SK-N-SH treated with all-trans-retinoic acid at 6 μM for 48 hours (cell line): Measurements from ENCODE around the gene EIF2B4.
"Not testable (repeated sequence)": the region's sequence is repeated elsewhere in the genome, so short reads cannot be mapped to it uniquely, and the experiment has no call there.

Experiments
- ATAC-seq: fragments of 200-7000 bp; cut with Tn5 transposase; 3 replicates; pipeline ENCODE4 v1.9.1; 2020; ENCODE audit warnings: mild to moderate bottlenecking, moderate library complexity
- ARNTL ChIP-seq: fragments of 450-650 bp; formaldehyde crosslinking; IDR thresholded peaks from 2 replicates; pipeline ENCODE4 v1.5.0; 2020; ENCODE audit warnings: low read depth, mild to moderate bottlenecking, moderate library complexity, borderline replicate concordance
- BACH2 ChIP-seq: fragments of 250-450 bp; sonication (Bioruptor Pico); IDR thresholded peaks from 2 replicates; pipeline ENCODE4 v1.9.0; 2021; ENCODE audit warnings: mild to moderate bottlenecking, borderline replicate concordance
- CSDC2 ChIP-seq: fragments of 250-450 bp; sonication (Bioruptor Pico); IDR thresholded peaks from 2 replicates; pipeline ENCODE4 v1.5.0; 2020; ENCODE audit warnings: mild to moderate bottlenecking, moderate library complexity
- ESRRG ChIP-seq: fragments of 250-450 bp; sonication (Bioruptor Pico); IDR thresholded peaks from 2 replicates; pipeline ENCODE4 v1.6.1; 2021; ENCODE audit warnings: mild to moderate bottlenecking
- GLIS3 ChIP-seq: fragments of 250-450 bp; sonication (Bioruptor Pico); IDR thresholded peaks from 2 replicates; pipeline ENCODE4 v1.5.0; 2020; ENCODE audit warnings: mild to moderate bottlenecking, moderate library complexity
- ISL1 ChIP-seq: fragments of 250-450 bp; sonication (Bioruptor Pico); IDR thresholded peaks from 2 replicates; pipeline ENCODE4 v2.1.2; 2022; ENCODE audit warnings: mild to moderate bottlenecking, moderate library complexity
- OSR1 ChIP-seq: fragments of 250-450 bp; sonication (Bioruptor Pico); IDR thresholded peaks from 2 replicates; pipeline ENCODE4 v1.8.0; 2022; ENCODE audit warnings: moderate library complexity, mild to moderate bottlenecking, inconsistent platforms
- PPARA ChIP-seq: fragments of 250-450 bp; sonication (Bioruptor Pico); IDR thresholded peaks from 2 replicates; pipeline ENCODE4 v1.5.0; 2020; ENCODE audit warnings: mild to moderate bottlenecking, borderline replicate concordance
- SNAI2 ChIP-seq: fragments of 250-450 bp; sonication (Bioruptor Pico); IDR thresholded peaks from 2 replicates; pipeline ENCODE4 v1.5.0; 2020; ENCODE audit warnings: mild to moderate bottlenecking, moderate library complexity
- TCF4 ChIP-seq: fragments of 250-450 bp; sonication (Bioruptor Pico); IDR thresholded peaks from 2 replicates; pipeline ENCODE4 v1.8.0; 2021; ENCODE audit warnings: mild to moderate bottlenecking, moderate library complexity, borderline replicate concordance
- TOX ChIP-seq: fragments of 250-450 bp; sonication (Bioruptor Pico); IDR thresholded peaks from 2 replicates; pipeline ENCODE4 v1.8.0; 2021; ENCODE audit warnings: mild to moderate bottlenecking, moderate library complexity, borderline replicate concordance
- ZC3H10 ChIP-seq: fragments of 250-450 bp; sonication (Bioruptor Pico); IDR thresholded peaks from 2 replicates; pipeline ENCODE4 v1.5.1; 2021; ENCODE audit warnings: mild to moderate bottlenecking, moderate library complexity
- ZFP3 ChIP-seq: fragments of 250-450 bp; sonication (Bioruptor Pico); IDR thresholded peaks from 2 replicates; pipeline ENCODE4 v1.5.0; 2020; ENCODE audit warnings: mild to moderate bottlenecking, moderate library complexity
- ZFP30 ChIP-seq: fragments of 450-650 bp; formaldehyde crosslinking; IDR thresholded peaks from 2 replicates; pipeline ENCODE4 v1.5.0; 2022; ENCODE audit warnings: mild to moderate bottlenecking, moderate library complexity
- ZNF565 ChIP-seq: fragments of 450-650 bp; formaldehyde crosslinking; conservative IDR thresholded peaks from 2 replicates; pipeline ENCODE4 v1.5.0; 2020; ENCODE audit warnings: low read depth, mild to moderate bottlenecking, moderate library complexity
- ZNF70 ChIP-seq: fragments of 450-650 bp; formaldehyde crosslinking; IDR thresholded peaks from 2 replicates; pipeline ENCODE4 v1.5.0; 2020; ENCODE audit warnings: mild to moderate bottlenecking, moderate library complexity
- ZNF8 ChIP-seq: fragments of 450-650 bp; formaldehyde crosslinking; IDR thresholded peaks from 2 replicates; pipeline ENCODE4 v1.5.0; 2020; ENCODE audit warnings: mild to moderate bottlenecking, moderate library complexity
- TF ChIP-seq, protein P1 (sequence below): fragments of 250-450 bp; sonication (Bioruptor Pico); IDR thresholded peaks from 2 replicates; pipeline ENCODE4 v1.5.1; 2020; ENCODE audit warnings: low read depth, mild to moderate bottlenecking, moderate library complexity
- TF ChIP-seq, protein P2 (sequence below): fragments of 250-450 bp; sonication (Bioruptor Pico); IDR thresholded peaks from 2 replicates; pipeline ENCODE4 v1.8.0; 2021; ENCODE audit warnings: low read depth, mild to moderate bottlenecking, moderate library complexity, borderline replicate concordance
- TF ChIP-seq, protein P3 (sequence below): fragments of 250-450 bp; sonication (Bioruptor Pico); IDR thresholded peaks from 2 replicates; pipeline ENCODE4 v1.5.1; 2021; ENCODE audit warnings: mild to moderate bottlenecking, moderate library complexity
- TF ChIP-seq, protein P4 (sequence below): fragments of 250-450 bp; sonication (Bioruptor Pico); IDR thresholded peaks from 2 replicates; pipeline ENCODE4 v1.8.0; 2020; ENCODE audit warnings: mild to moderate bottlenecking, moderate library complexity, borderline replicate concordance

The EIF2B4 gene

DNA sequence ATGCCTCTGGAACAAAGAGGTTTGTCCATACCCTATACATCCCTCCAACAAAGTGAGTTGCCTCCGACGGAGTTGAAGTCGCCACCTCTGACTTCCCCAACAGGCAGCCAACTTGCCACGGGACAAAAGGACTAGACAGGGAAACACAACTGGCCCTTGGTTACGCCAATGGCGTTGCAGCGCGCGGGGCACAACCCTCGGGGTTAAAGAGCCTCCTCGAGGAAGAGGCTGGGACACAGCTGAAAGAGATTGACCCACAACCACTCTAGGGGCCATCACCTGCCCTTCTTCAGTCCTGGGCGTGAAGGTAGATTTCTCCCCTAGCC, 14.1 kb downstream of the EIF2B4 start:
- ATAC-seq, result peak; percentile 55

DNA sequence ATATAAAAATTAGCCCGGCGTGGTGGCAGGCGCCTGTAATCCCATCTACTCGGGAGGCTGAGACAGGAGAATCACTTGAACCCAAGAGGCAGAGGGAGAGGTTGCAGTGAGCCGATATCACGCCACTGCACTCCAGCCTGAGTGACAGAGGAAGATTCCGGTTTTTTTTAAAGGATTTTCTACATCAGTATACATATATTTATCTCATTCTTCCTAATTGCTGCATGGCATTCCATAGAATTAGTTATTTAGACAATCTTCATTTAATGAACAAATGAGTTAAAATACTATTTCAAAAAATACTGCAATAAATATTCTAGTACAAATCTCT, 15.6 kb downstream of the EIF2B4 start:
- TF ChIP-seq ZFP30 (CRISPR knock-in tag) (no peak), OSR1 (CRISPR knock-in tag) (no peak), PPARA (no peak), ESRRG (no peak), ISL1 (CRISPR knock-in tag) (no peak), TCF4 (CRISPR knock-in tag) (no peak), ARNTL (no peak), TOX (CRISPR knock-in tag) (no peak), BACH2 (CRISPR knock-in tag) (no peak)
- TF ChIP-seq, protein P1, sequence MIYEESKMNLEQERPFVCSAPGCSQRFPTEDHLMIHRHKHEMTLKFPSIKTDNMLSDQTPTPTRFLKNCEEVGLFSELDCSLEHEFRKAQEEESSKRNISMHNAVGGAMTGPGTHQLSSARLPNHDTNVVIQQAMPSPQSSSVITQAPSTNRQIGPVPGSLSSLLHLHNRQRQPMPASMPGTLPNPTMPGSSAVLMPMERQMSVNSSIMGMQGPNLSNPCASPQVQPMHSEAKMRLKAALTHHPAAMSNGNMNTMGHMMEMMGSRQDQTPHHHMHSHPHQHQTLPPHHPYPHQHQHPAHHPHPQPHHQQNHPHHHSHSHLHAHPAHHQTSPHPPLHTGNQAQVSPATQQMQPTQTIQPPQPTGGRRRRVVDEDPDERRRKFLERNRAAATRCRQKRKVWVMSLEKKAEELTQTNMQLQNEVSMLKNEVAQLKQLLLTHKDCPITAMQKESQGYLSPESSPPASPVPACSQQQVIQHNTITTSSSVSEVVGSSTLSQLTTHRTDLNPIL, result no peak
- TF ChIP-seq, all 23 proteins: peak for 0
- ATAC-seq, result no peak

More for the DNA sequence above, 14.1 kb downstream of the EIF2B4 start:
- no peak for TF ChIP-seq ZFP30 (CRISPR knock-in tag)
- TF ChIP-seq, protein P2, sequence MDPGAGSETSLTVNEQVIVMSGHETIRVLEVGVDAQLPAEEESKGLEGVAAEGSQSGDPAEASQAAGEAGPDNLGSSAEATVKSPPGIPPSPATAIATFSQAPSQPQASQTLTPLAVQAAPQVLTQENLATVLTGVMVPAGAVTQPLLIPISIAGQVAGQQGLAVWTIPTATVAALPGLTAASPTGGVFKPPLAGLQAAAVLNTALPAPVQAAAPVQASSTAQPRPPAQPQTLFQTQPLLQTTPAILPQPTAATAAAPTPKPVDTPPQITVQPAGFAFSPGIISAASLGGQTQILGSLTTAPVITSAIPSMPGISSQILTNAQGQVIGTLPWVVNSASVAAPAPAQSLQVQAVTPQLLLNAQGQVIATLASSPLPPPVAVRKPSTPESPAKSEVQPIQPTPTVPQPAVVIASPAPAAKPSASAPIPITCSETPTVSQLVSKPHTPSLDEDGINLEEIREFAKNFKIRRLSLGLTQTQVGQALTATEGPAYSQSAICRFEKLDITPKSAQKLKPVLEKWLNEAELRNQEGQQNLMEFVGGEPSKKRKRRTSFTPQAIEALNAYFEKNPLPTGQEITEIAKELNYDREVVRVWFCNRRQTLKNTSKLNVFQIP (CRISPR knock-in tag), result no peak
- TF ChIP-seq ZNF70 (CRISPR knock-in tag), result no peak
- no peak for TF ChIP-seq GLIS3 (CRISPR knock-in tag)
- TF ChIP-seq BACH2 (CRISPR knock-in tag), result no peak
- no peak for TF ChIP-seq ZFP3 (CRISPR knock-in tag)
- TF ChIP-seq CSDC2 (CRISPR knock-in tag), result no peak
- no peak for TF ChIP-seq ESRRG
- TF ChIP-seq TCF4 (CRISPR knock-in tag), result no peak
- no peak for TF ChIP-seq SNAI2 (CRISPR knock-in tag)
- no peak for TF ChIP-seq ZNF8 (CRISPR knock-in tag)
- no peak for TF ChIP-seq OSR1 (CRISPR knock-in tag)
- TF ChIP-seq, protein P3, sequence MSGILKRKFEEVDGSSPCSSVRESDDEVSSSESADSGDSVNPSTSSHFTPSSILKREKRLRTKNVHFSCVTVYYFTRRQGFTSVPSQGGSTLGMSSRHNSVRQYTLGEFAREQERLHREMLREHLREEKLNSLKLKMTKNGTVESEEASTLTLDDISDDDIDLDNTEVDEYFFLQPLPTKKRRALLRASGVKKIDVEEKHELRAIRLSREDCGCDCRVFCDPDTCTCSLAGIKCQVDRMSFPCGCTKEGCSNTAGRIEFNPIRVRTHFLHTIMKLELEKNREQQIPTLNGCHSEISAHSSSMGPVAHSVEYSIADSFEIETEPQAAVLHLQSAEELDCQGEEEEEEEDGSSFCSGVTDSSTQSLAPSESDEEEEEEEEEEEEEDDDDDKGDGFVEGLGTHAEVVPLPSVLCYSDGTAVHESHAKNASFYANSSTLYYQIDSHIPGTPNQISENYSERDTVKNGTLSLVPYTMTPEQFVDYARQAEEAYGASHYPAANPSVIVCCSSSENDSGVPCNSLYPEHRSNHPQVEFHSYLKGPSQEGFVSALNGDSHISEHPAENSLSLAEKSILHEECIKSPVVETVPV, result no peak
- no peak for TF ChIP-seq ARNTL
- TF ChIP-seq, protein P4, sequence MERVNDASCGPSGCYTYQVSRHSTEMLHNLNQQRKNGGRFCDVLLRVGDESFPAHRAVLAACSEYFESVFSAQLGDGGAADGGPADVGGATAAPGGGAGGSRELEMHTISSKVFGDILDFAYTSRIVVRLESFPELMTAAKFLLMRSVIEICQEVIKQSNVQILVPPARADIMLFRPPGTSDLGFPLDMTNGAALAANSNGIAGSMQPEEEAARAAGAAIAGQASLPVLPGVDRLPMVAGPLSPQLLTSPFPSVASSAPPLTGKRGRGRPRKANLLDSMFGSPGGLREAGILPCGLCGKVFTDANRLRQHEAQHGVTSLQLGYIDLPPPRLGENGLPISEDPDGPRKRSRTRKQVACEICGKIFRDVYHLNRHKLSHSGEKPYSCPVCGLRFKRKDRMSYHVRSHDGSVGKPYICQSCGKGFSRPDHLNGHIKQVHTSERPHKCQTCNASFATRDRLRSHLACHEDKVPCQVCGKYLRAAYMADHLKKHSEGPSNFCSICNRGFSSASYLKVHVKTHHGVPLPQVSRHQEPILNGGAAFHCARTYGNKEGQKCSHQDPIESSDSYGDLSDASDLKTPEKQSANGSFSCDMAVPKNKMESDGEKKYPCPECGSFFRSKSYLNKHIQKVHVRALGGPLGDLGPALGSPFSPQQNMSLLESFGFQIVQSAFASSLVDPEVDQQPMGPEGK (CRISPR knock-in tag), result no peak
- TF ChIP-seq, all 23 proteins: peak for 0

DNA sequence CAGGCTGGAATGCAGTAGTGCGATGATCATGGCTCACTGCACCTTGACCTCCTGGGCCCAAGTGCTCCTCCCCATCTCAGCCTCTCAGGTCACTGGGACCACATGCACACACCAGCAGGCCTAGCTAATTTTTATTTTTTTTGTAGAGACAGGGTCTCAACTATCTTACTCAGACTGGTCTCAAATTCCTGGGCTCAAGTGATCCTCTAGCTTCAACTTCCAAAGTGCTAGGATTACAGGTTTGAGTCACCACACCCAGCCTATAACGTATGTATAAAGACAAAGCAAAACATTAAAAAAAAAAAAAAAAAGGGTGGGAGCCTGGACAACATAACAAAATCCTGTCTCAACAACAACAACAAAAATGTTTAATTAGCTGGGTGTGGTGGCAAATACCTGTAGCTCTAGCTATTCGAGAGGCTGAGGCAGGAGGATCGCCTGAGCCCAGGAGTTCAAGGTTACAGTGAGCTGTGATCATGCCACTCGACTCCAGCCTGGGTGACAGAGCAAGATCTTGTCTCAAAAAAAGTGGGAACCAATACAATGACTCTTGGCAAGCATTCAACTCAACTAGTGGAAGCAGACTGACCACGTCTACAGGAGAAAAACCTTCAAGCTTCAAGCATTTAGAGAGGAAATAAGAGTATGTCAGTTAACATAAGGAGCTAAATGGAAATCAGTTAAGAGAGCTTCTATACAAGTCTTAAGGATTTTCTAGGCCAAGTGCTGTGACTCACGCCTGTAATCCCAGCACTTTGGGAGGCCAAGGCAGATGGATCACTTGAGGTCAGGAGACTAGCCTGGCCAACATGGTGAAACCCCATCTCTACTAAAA, 16.2 kb downstream of the EIF2B4 start:
- no peak for ATAC-seq
- TF ChIP-seq PPARA, result no peak
- TF ChIP-seq CSDC2 (CRISPR knock-in tag), result no peak
- TF ChIP-seq ZC3H10 (CRISPR knock-in tag), result no peak
- no peak for TF ChIP-seq ZFP3 (CRISPR knock-in tag)
- TF ChIP-seq, protein P1, result no peak
- TF ChIP-seq ZNF565, result no peak
- no peak for TF ChIP-seq ARNTL
- no peak for TF ChIP-seq OSR1 (CRISPR knock-in tag)
- TF ChIP-seq ISL1 (CRISPR knock-in tag), result no peak
- no peak for TF ChIP-seq ZFP30 (CRISPR knock-in tag)
- TF ChIP-seq, protein P4 (CRISPR knock-in tag), result no peak
- no peak for TF ChIP-seq SNAI2 (CRISPR knock-in tag)

DNA sequence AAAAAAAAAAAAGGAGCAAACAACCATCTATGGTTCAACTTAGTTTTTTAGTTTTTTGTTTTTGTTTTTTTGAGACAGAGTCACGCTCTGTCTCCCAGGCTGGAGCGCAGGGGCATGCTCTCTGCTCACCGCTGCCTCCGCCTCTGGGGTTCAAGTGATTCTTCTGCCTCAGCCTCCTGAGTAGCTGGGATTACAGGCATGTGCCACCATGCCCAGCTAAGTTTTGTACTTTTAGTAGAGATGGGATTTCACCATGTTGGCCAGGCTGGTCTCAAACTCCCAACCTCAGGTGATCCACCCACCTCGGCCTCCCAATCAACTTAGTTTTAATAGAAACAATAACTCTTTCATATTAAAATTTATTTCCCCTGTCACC, 16.8 kb downstream of the EIF2B4 start:
- ATAC-seq, result not testable (repeated sequence)
